Dermis microvascular lymphatic vessel endothelial cell (primary cell): ENCODE results near the gene TEX35. TPM values are rescaled to one million over a fixed set of nuclear protein-coding genes. Genes with fewer than 3 reads are reported as not detected.
A peak's percentile ranks its signal among the peaks of the same experiment; 100 is the strongest.

ENCODE experiments used
- DNase-seq, 2 donors: peaks; one replicate each; pipeline versions ENCODE4 v3.0.0 to v3.0.0-alpha.2; 2010; ENCODE audit warnings: low read depth in 2 of 2
- total RNA-seq: library from RNA; depleted of rRNA; stranded (reverse); fragments of >200 nt; gene quantifications from 2 replicates; pipeline ENCODE4 v1.2.1, GENCODE V29; 2014

The TEX35 gene
- not detected in 2 replicates for total RNA-seq

- no peak for DNase-seq
These were observed at the start of gene TEX35 for GRCh38 chr1:178512566-178513277. TEX35 (plus strand) TSS chr1:178513109; CDS start chr1:178513189, 80 bp downstream.

- no peak for DNase-seq
These were observed 48.8 kb upstream of the TEX35 start for GRCh38 chr1:178464141-178464540.

- DNase-seq, result no peak
These were observed 48.3 kb upstream of the TEX35 start for GRCh38 chr1:178464566-178464965.

GRCh38 chr1:178465011-178465410 is 47.9 kb upstream of the TEX35 start:
- DNase-seq, result peak in 1 of 2 donors; percentile 18

GRCh38 chr1:178467837-178468236 is 45.1 kb upstream of the TEX35 start:
- no peak for DNase-seq

GRCh38 chr1:178470411-178470960 is 42.4 kb upstream of the TEX35 start:
- DNase-seq, result no peak

GRCh38 chr1:178472531-178472930 is 40.4 kb upstream of the TEX35 start:
- DNase-seq, result no peak

GRCh38 chr1:178477373-178477772 is 35.5 kb upstream of the TEX35 start:
- DNase-seq, result no peak

GRCh38 chr1:178477841-178478240 is 35.1 kb upstream of the TEX35 start:
- no peak for DNase-seq

GRCh38 chr1:178483251-178483957 is 29.5 kb upstream of the TEX35 start:
- DNase-seq, result no peak

- DNase-seq, result peak; percentile 35 to 68
These were observed 28.1 kb upstream of the TEX35 start for GRCh38 chr1:178484698-178485225.

GRCh38 chr1:178485541-178485981 is 27.3 kb upstream of the TEX35 start:
- peak; percentile 9 to 70 for DNase-seq

GRCh38 chr1:178486100-178487069 is 26.5 kb upstream of the TEX35 start:
- no peak for DNase-seq

- DNase-seq, result no peak
These were observed 25.8 kb upstream of the TEX35 start for GRCh38 chr1:178487070-178487615.

- no peak for DNase-seq
These were observed 24.5 kb upstream of the TEX35 start for GRCh38 chr1:178488393-178488792.

GRCh38 chr1:178489399-178489798 is 23.5 kb upstream of the TEX35 start:
- no peak for DNase-seq

- no peak for DNase-seq
These were observed 22.8 kb upstream of the TEX35 start for GRCh38 chr1:178490136-178490535.

- DNase-seq, result peak in 1 of 2 donors; percentile 14
These were observed 21.9 kb upstream of the TEX35 start for GRCh38 chr1:178490967-178491366.

GRCh38 chr1:178491721-178492120 is 21.2 kb upstream of the TEX35 start:
- DNase-seq, result no peak

- DNase-seq, result no peak
These were observed 20.6 kb upstream of the TEX35 start for GRCh38 chr1:178492341-178492740.

GRCh38 chr1:178493301-178493741 is 19.6 kb upstream of the TEX35 start:
- DNase-seq, result no peak
